ENCODE results near the gene MC1R. TPM values are rescaled to one million over a fixed set of nuclear protein-coding genes. Genes with fewer than 3 reads are reported as not detected.

The MC1R gene
- total and polyA plus RNA-seq, 2 of the 8 experiments (the other 6 are each of a cell fraction or from before 2014, with no cell fraction given) = 2.2 to 2.9 TPM

DNA sequence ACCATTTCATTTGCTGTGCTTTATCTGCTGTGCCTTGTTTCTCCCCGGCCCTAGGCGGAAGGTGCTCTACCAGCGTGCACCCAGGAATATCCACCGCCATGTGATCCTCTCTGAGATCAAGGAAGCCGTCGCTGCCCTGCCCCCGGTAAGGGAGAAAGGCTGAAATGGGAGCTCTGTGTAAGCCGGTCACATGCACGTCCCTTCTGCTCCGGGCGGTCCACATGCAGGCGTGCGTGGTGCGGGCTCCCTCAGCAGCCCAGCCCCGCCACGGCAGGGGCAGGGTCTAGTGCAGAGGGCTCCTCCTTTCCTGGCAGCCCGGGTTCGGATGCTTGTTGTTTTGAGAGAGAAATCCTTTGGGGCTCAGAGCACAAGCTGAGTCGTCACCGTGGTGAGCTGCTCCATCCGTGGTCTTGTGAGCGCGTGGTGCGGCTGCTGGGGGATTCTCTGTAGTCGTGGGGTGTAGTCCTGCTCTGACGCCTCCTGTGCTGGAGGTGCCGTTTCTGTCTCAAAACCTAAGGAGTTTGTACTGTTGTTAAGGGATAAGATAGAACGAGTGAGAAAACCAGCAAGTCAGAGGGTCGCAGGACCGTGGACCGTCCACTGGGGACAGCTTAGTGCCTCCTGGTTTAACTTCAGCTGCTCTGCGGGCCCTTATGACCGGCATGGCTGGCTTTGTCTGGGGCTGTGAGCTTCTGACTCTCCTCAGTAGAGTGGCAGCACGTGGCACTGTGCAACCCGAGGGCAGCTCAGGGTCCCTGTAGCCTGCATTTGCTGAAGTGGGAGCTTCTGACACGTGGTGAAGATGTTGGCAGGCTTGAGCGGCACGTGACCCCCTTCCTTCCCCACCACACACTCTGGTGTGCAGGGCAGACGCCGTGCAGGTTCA lies 12.3 kb upstream of the MC1R start:
- no peak overlapping the region for H3K56ac ChIP-seq (replicated peaks; ENCODE audit: insufficient read length, low read depth, low read length)
- no peak overlapping the region for H3K4ac ChIP-seq (replicated peaks; ENCODE audit: insufficient read length, low read depth, low read length)
- H3K27ac ChIP-seq (ENCODE audit: low read depth, low read length) = no peak overlapping the region
- H3K79me2 ChIP-seq (ENCODE audit: control insufficient read depth in 1 of 2, insufficient read depth in 2 of 2, low read length in 2 of 2) = no peaks in the 10 kb centered on the region
- FAIRE-seq = no peak
- H3K18ac ChIP-seq (ENCODE audit: extremely low read depth, low read length) = no peak overlapping the region
- POLR2A ChIA-PET (ENCODE audit: partially characterized antibody) = interaction anchor here (0.9 to 1.5 kb wide), 4 partner anchors 8 to 78 kb away, joined by 3 to 5 read pairs (median 4); partner anchors contain the start of genes MC1R and SPIRE2
- H2AFZ ChIP-seq (ENCODE audit: low read length) = no peak overlapping the region
- H3K23me2 ChIP-seq (ENCODE audit: low read depth, low read length) = no peaks in the 10 kb centered on the region; the same call in 1 of the 2 replicates
- no peak overlapping the region for H4K5ac ChIP-seq (ENCODE audit: insufficient read length, low read depth, low read length)
- no peak overlapping the region for H3K14ac ChIP-seq (ENCODE audit: insufficient read length)
- H4K91ac ChIP-seq (replicated peaks; ENCODE audit: insufficient read length, low read length) = no peak overlapping the region
- no peaks in the 10 kb centered on the region for H4K20me1 ChIP-seq (replicated peaks in 1 of 2; ENCODE audit: control insufficient read depth in 1 of 2, insufficient read depth in 2 of 2, low read length in 2 of 2)
- H3K9me3 ChIP-seq (ENCODE audit: insufficient read depth in 2 of 2, low read depth in 1 of 2, low read length in 1 of 2) = peaks cover 0 to 19% of the 10 kb centered on the region in 2 experiments; a peak in 3 of 4 replicates
- H3K23ac ChIP-seq (ENCODE audit: insufficient read length) = no peak overlapping the region
- H3K27me3 ChIP-seq (replicated peaks in 1 of 4; ENCODE audit: control insufficient read depth in 3 of 4, extremely low read depth in 1 of 4, insufficient read depth in 3 of 4, low read length in 3 of 4) = no peaks in the 10 kb centered on the region
- no peak overlapping the region for H2AK5ac ChIP-seq (ENCODE audit: low read depth, low read length)
- no peak overlapping the region for H2BK20ac ChIP-seq (ENCODE audit: low read length)
- H2BK5ac ChIP-seq (ENCODE audit: low read depth, low read length) = no peak overlapping the region
- H3K4me3 ChIP-seq (ENCODE audit: extremely low read depth in 1 of 4, insufficient read depth in 2 of 4, low read depth in 3 of 4, low read length in 4 of 4) = no peak overlapping the region
- H3K36me3 ChIP-seq (ENCODE audit: control insufficient read depth in 2 of 4, insufficient read depth in 4 of 4, low read length in 3 of 4) = peaks cover 2 to 17% (median 9%) of the 10 kb centered on the region in 4 experiments; a peak in 7 of 8 replicates
- H4K8ac ChIP-seq (ENCODE audit: extremely low read depth, insufficient read depth, low read length) = no peak overlapping the region; the same call in 1 of the 2 replicates
- no peak overlapping the region for H2BK120ac ChIP-seq (replicated peaks; ENCODE audit: low read depth, low read length)
- no peak overlapping the region for H2BK15ac ChIP-seq (ENCODE audit: low read length)
- H3K4me2 ChIP-seq (ENCODE audit: insufficient read depth in 1 of 2, low read depth in 2 of 2, low read length in 2 of 2) = no peak overlapping the region
- 94% methylated on average over 40 of the region's 40 CpGs; no CpG with 5 or more reads in 1 of the 2 experiments for WGBS, 2 experiments (ENCODE audit: extremely low coverage in 1 of 2, insufficient coverage in 1 of 2, insufficient read length in 1 of 2, insufficient replicate concordance in 2 of 2, low coverage in 1 of 2, low lambda C conversion rate in 2 of 2, missing lambda C conversion rate in 1 of 2)
- no peak overlapping the region for H2BK12ac ChIP-seq (ENCODE audit: low read depth, low read length)
- CTCF ChIA-PET (ENCODE audit: partially characterized antibody) = interaction anchor here (0.5 kb wide), 1 partner anchor 152 kb away, joined by 3 read pairs; no protein-coding TSS in a partner anchor
- no peaks in the 10 kb centered on the region for H3K79me1 ChIP-seq (ENCODE audit: low read depth, low read length)
- H3K4me1 ChIP-seq (replicated peaks in 1 of 4; ENCODE audit: control insufficient read depth in 3 of 4, insufficient read depth in 4 of 4, low read length in 3 of 4) = peaks cover 0 to 2% (median 0%) of the 10 kb centered on the region in 4 experiments; a peak in 4 of 7 replicates
- DNase-seq (ENCODE audit: low read depth in 1 of 2, low spot score in 2 of 2) = no peak
- no peak for TF ChIP-seq BACH1 (IDR thresholded peaks at IDR 0.05; ENCODE audit: low read length)
- no peak for TF ChIP-seq EP300 (IDR thresholded peaks at IDR 0.05; ENCODE audit: borderline replicate concordance in 1 of 2, low read depth in 2 of 2, low read length in 2 of 2)
- no peak for TF ChIP-seq JUN (IDR thresholded peaks at IDR 0.05; ENCODE audit: low read depth, low read length)
- no peak for TF ChIP-seq RBBP5 (IDR thresholded peaks at IDR 0.05; ENCODE audit: borderline replicate concordance, low read depth, low read length)
- no peak overlapping the region for H3K9ac ChIP-seq (replicated peaks in 1 of 4; ENCODE audit: extremely low read depth in 1 of 4, low read depth in 3 of 4, low read length in 3 of 4)
